GM19328 (cell line): ENCODE measurements around the gene GOPC.
"Not testable (repeated sequence)": the region's sequence is repeated elsewhere in the genome, so short reads cannot be mapped to it uniquely, and the experiment has no call there.

Experiments
- ATAC-seq: cut with Tn5 transposase; IDR thresholded peaks from one replicate; pipeline ENCODE4 v1.9.1; 2021; ENCODE audit warnings: mild to moderate bottlenecking, moderate library complexity; ENCODE audit not compliant: unreplicated experiment

GOPC gene

DNA sequence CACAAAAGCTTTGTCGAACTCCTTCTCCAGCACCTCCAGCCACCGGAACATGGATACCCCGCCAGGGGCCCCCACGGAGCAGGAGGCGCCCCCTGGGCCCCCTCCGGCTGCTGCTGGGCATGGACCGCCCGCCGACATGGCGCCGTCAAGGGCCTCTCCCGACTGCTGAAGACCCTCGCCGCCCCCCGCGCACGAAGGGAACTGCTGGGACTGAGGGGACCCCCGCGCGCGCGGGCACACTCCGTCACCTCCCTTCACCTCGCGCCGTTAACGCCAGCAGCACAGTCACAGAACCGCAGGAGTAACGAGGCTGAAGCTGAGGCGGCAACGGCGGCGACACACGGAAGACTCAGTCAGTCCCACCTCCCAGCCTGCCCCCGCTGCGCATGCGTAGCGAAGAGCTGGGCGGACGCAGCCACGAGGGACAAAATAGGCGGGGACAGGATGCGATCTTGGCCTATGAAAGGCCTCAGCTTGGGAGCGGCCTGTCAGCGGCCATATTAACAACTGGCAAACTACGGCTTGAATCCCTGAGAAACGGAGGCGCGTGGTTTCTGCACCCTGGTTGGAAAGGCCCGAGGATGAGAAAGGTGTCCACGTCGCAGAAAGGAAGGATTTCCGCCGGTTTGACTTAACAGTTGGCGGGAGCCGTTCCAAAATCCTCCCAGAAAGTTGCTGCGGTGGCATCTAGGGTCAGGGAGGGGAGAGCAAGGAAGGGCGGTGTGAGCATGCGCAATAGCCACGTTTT is at the start of gene GOPC:
Gene GOPC (minus strand): TSS at position 361 of the 748 bp plus-strand sequence. CDS start 223 bp downstream, at position 138.
- peak; percentile 91 for ATAC-seq

DNA sequence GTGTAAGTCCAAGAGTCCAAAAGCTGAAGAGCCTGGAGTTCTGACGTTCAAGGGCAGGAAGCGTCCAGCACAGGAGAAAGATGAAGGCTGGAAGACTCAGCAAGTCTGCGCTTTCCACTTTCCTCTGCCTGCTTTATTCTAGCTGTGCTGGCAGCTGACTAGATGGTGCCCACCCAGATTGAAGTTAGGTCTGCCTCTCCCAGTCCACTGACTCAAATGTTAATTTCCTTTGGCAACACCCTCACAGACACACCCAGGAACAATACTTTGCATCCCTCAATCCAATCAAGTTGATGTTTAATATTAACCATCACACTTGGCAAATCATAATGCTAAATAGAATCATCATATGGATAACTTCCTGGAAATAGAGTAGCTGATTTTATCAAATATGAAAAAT is 49.7 kb upstream of the GOPC start:
- ATAC-seq = not testable (repeated sequence)

DNA sequence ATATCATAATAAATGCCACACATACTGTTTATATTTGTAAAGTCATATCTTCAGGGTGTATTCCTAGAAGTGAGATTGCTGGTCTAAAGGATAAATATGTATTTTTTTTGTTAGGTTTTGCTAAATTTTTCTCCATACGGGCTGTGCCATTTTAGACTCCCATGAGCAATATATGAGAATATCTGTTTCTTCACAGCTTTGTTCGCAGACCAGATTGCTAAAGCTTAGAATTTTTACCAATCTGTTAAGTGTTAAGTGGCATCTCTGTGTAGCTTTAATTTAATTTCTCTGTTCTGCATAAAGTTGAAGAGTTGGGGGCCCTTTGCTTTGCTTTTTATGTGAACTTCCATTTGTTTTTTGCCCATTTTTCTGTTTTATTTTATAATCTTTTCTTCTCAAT is 40.7 kb upstream of the GOPC start:
- ATAC-seq = no peak

DNA sequence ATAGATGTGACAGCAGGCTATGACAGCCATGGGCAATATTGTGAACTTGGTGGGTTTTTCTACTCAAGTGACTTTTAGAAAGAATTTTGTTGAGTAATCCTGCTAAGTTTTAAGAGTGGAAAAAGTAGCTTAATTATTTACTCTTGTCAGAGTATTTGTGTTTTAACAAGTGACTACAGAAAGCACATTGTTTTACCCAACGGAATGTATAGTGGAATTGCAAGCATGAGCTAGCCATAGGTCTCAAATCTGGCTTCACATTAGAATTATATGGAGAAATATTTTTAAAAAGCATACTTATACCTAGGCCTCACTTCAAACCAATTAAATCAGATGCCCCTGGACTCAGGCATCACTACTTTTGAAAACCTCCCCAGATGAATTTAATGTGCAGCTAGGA is 35.5 kb upstream of the GOPC start:
- ATAC-seq = no peak

DNA sequence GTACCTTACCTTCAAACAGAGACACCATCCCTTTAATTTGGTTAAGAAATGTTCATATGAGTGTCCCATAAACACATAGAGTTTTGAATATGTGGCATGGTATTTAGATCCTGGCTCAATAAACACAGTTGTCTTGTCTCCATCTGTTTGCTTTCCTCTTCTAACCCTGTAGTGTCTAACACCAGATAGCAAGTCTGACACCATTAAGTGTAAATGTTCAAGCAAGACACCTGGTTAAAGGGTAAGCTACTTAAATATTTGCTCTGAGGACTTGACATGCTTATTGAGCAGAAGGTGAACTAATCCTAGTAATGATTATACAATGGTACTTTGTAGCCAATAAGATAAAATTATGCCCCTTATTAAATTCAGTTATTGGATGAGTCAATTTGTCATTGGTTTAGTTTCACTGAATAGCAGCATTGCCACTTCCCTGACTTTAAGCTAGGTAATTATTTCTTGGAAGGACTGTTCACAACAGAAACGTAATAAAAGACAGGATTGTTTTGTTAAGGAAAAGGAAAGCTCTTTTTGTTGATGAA is 26.9 kb upstream of the GOPC start:
- no peak for ATAC-seq

DNA sequence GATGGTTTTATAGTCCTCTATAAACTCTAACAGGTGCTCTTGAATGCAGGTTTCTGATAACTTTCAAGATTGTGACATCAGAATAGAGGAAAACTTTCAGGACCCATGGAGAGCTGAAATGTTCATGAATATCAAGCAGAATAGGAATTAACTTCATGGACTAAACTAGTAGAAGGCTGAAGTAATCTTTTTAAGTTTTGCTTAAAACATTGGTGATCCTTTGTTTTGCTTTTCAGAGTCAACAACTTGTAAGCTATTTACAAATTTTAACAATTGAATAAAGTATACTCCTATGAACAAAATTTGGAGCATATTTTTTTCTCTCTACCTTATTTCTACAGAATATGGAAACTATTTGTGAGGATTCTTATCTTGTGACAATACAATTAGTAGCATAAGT is 25.2 kb upstream of the GOPC start:
- ATAC-seq = no peak

DNA sequence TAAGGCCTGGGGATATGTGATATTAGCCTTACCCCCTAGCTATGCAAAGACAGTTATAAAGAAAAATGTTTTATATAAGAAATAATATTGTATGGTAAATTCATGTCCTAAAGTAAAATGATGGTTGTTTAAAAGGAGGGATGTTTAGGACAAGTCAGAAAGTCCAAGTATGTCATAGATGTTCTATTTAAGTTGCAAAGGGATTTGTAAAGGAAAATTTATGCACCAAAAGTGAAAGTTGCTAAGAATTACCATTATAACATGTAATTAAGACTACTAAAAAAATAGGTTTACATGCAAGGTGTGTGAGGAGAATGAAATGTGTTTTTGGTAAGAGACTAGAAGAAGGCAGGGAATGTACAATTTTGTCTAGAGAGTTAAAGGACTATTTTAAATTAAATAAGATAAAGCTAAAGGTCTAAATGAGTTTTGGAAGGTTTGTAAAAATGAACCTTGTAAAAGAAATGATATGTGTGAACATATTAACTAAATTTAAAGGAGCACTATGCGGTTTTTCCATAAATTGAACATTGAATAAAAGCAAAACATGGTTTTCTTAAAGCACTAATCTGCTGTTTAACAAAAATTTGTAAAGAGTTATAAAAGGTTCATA is 22.7 kb upstream of the GOPC start:
- no peak for ATAC-seq

DNA sequence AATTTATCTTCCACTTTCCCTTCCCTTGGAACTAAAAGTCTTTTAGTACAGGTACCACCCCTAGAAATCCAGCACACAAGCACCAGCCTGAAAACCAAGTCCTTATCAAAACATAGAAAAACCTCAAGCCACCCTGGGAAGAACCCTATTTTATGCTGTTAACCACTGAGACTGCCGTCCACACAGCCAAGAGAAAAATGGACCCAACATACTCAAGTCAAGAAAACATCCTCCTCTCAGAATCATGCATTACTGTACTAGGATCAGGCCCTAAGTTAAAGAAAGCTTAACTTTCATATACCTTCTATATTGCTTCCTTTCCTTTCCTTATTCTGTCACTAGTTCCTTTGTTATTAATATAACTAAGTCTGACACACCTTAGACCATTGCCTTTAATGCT is 16.9 kb upstream of the GOPC start:
- no peak for ATAC-seq

DNA sequence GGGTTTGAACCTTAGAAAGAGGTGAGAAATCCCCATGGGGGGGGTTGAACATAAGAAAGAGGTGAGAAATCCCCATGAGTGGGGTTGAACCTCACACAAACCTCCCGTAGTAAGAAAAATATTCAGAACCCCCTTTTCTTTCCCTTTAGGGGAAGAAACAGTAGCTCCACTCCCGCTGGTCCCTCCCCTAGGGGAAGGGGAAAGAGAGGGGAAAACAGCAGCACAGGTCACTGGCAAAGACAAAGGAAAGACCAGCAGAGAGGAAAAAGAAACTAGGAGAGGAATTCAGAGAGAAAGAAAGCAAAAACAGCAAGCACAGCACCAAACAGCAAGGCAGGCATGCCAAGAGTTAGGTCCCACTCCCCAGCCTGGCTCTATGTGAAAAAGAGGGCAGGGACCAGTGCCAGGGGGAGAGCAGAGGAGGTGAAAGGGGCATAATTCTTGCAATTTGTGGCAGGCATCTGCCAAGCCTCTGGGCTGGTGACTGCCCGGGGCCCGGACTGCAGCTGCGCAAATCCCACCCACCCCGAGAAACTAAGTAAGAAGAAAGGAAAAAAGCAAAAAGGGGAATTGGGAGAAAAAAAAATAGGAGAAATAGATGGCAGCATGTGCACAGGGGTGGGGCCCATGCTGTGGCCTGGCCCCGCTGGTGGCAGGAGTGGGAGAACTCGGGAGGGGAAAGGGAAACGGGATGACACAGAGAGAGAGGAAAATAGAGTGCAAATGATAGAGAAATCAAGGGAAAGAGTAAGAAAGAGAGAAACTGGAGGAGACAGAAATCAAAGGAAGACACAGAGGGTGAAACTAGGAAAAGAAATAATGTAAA is 15.1 kb upstream of the GOPC start:
- ATAC-seq = no peak

DNA sequence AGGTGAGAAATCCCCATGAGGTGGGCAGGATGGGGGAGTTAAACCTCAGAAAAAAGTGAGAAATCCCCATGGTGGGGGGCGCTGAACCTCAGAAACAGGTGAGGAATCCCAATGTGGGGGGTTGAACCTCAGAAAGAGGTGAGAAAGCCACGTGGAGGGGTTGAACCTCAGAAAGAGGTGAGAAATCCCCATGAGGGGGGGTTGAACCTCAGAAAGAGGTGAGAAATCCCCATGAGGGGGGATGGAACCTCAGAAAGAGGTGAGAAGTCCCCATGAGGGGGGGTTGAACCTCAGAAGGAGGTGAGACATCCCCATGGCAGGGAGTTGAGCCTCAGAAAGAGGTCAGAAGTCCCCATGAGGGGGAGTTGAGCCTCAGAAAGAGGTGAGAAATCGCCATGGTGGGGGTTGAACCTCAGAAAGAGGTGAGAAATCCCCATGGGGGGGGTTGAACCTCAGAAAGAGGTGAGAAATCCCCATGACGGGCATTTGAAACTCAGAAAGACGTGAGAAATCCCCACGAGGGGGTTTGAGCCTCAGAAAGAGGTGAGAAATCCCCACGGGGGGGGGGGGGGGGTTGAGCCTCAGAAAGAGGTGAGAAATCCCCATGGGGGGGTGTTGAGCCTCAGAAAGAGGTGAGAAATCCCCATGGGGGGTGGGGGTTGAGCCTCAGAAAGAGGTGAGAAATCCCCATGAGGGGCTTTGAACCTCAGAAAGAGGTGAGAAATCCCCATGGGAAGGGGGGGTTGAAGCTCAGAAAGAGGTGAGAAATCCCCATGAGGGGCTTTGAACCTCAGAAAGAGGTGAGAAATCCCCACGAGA is 14.3 kb upstream of the GOPC start:
- no peak for ATAC-seq

DNA sequence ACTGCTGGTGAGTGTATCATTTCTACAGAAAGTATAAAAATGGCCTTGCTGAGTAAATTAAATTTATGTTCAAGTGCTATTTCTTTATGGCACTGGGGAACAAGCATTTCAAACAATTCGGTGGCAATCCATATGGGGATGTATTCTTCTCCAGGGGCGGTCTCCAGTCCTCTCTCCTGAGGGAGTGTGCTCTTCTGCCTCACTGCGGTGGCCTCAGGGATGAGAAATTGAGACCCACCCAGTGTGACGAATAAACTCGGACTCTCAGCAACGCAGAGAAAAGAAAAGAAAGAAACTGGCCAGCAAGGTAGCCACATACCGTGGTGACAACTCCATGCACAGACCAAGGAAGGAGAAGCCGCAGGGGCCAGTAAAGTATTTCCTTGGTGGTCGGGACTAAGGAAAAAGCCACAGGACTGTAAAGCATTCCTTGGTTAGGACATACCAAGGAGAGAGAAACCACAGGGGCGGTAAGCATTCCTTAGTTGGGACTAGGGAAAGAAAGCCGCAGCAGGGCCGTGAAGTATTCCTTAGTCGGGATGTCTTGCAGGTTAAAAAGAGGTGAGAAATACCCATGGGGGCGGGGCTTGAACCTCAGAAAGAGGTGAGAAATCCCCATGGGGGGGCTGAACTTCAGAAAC is 13.6 kb upstream of the GOPC start:
- no peak for ATAC-seq

DNA sequence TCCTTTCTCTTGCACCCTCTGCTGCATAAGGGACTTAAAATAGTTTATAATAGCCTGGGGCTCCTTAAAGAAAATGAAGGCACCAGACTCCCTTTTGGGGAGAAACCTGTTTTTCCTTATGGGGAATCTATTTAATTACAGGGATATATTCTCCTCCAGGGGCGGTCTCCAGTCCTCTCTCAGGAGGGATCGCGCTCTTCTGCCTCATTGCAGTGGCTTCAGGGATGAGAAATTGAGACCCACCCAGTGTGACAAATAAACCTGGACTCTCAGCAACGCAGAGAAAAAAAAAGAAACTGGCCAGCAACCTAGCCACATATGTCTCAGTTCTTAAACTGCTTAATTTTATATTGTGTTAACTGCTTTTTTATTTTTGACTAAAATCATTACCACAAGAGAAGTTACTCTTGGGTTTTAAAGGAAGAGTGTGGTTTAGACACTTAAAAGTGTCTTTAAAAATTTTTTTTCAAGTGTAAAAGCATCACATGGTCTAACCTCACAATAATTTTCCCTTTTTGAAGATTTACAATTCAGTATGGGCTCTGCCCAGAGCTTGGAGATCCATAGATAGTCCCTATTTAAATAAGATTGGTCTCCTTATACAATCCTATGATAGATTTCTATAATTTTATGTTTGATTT is 11.7 kb upstream of the GOPC start:
- ATAC-seq = no peak

DNA sequence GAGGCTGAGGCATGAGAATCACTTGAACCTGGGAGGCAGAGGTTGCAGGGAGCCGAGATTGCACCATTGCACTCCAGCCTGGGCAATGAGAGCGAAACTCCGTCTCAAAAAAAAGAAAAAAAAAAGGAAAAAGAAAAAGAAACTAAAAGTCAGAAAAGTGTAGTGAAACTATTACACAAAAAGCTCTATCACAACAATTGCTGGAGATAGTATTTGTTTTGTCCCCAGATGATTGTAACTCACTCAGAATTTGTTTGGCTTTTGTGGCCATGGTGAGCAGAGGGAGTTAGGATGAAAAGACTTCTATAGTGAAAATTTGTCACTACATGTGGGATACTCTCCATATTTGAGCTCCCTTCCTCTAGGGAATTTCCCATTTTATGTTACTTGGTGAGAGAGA is 5.2 kb upstream of the GOPC start:
- no peak for ATAC-seq

DNA sequence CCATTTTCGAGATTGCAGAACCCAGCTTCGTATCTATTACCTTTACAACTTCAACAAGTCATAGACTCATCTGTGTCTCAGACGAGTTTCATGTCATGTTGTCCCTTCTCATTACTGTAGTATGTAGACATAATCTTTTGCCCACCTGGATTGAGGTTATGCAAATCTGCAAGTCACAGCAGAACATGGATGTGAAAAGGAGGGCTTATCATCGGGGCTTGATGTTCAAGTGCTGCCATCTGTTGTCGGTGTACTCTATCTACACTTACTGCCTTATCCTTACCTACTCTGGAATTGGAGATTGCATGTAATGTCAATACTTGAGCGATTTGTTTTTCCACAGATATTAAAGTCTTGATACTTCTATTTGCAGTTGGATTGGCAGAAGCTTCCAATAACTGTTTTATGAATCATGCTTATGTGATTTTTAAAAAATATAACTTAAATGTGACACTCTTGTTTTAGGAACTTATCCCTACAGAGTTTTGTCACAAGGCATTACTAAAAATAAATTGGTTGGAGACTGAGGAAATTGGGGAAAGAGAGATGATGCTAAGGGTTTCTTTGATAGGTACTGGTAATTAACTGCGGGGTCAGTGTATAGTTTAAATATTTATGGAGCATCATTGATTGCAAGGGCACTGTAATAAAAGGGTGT is 3.0 kb upstream of the GOPC start:
- ATAC-seq = peak; percentile 34

DNA sequence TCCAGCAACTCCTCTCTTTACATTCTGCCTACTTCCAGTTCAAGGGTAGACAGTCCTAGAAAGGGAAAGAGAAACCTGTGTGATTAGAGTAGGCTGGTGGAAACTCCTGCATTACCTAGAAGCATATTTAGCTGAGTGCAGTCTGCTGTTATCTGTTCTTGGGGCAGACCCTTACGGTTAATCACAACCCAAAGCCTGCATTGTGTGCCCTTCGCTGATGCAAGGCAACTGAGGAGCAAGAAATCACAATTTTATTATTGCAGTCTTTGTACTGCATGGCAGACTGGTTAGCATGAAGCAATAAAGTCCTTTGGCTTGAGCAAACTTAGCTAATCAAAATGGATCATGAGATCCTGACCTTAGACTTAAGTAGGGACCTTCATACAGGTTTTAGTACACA is 1.5 kb upstream of the GOPC start:
- no peak for ATAC-seq

DNA sequence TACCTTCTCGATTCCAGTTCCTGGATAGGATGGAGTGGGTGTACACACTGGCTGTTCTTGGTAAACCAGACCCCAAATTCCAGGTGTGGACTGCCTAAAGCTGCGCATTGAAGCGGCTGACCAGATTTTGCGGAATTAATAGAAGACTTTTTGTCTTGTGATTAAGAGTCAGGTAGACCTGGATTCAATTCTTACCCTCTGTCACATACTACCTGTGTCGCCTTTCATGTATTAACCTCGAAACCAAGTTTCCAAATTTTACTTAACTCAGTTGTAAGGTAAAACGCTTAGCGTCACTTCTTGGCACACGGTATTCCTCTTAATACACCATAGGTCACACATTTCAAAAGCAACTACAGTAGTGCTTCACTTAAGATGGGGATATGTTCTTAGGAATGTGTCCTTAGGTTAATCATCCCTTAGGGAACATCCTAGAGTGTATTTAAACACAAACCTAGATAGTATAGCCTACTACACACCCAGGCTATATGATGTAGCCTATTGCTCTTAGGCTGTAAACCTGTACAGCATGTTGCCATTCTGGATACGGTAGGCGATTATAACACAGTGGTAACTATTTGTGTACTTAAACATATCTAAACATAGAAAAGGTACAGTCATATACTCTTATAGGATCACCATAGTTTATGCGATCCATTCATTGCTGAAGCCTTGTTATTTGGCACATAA is 733 bp upstream of the GOPC start:
- no peak for ATAC-seq

DNA sequence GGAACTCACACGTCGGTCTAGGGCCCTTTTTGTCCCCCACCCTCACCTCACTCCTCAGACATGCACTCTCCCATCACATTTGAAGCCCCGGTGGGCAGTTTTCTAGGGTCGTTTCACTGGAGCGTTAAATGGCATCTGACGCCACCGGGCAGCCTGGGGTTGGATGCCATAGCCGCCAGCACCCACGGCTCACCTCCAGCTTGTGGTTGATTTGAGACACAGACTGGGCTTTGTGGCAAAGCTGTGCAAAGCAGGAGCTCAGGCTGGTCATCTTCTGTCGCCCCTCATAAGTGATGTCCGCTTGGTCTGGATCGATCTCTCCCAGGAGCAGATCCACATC is 530 bp downstream of the GOPC start:
- peak; percentile 6 for ATAC-seq

DNA sequence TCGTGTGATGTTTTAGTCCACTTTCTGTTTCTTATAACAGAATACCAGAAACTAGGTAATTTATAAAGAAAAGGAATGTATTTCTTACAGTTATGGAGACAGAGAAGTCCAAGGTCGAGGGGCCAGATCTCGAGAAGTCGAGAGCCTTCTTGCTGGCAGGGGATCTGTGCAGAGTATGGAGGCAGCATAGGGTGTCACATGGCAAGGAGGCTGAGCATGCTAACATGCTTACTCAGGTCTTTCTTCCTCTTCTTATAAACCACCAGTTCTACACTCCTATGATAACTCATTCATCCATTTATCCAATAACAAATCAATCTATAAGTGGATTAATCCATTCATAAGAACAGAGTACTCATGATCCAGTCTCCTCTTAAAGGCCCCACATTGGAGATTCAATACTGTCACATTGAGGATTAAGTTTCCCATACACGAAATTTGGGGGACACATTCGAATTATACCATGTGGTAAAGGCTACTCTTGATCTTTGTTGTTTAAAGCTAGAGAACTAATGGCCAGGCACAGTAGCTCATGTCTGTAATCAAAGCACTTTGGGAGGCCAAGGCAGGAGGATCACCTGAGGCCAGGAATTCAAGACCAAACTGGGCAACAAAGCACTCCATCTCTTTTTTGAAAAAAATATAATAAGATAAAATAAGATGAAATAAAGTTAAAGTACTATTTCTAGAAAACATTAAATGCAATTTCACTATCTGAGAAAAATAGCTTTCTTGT is 2.1 kb downstream of the GOPC start:
- ATAC-seq = no peak
